K562 (cell line): ENCODE measurements around the gene FBXO4. TPM values are rescaled to one million over a fixed set of nuclear protein-coding genes. Genes with fewer than 3 reads are reported as not detected.

ENCODE experiments used
- FOXA3 ChIP-seq, 2 experiments: fragments of 450-650 bp in 1 of 2; sonication (generic) in 1 of 2; formaldehyde crosslinking; IDR thresholded peaks in 1 of 2; conservative IDR thresholded peaks in 1 of 2; 2 replicates each; pipeline versions ENCODE4 v1.4.0 to v1.8.0; 2020 to 2022; ENCODE audit warnings: mild to moderate bottlenecking in 2 of 2, missing genetic modification reagents in 1 of 2
- KLF13 ChIP-seq: fragments of 450-650 bp; IDR thresholded peaks from 2 replicates; pipeline ENCODE4 v1.6.1; 2016; ENCODE audit warnings: missing genetic modification characterization, low read depth, mild to moderate bottlenecking, missing compliant biosample characterization, moderate library complexity, borderline replicate concordance
- MCM5 ChIP-seq: fragments of 450-650 bp; IDR thresholded peaks from 2 replicates; pipeline ENCODE4 v1.6.1; 2016; ENCODE audit warnings: low read depth
- NCOA4 ChIP-seq: fragments of 450-650 bp; IDR thresholded peaks from 2 replicates; pipeline ENCODE4 v1.6.1; 2018; ENCODE audit warnings: mild to moderate bottlenecking; ENCODE audit not compliant: partially characterized antibody
- SRSF9 ChIP-seq: fragments of 200-400 bp; formaldehyde crosslinking; IDR thresholded peaks from 2 replicates; pipeline ENCODE4 v1.6.1; 2017; ENCODE audit warnings: low read depth, low read length, borderline replicate concordance
- TBP ChIP-seq: optimal IDR thresholded peaks from 2 replicates; pipeline ENCODE3; 2011; ENCODE audit warnings: low read depth, low read length, improper control_type of control experiment
- U2AF1 ChIP-seq: fragments of 200-400 bp; formaldehyde crosslinking; optimal IDR thresholded peaks from 2 replicates; pipeline ENCODE3; 2017; ENCODE audit warnings: mild to moderate bottlenecking, low read depth, low read length, moderate library complexity
- ZBTB49 ChIP-seq: sonication (generic); formaldehyde crosslinking; IDR thresholded peaks from 2 replicates; pipeline ENCODE4 v1.8.0; 2022; ENCODE audit warnings: missing genetic modification reagents, mild to moderate bottlenecking, borderline replicate concordance
- ZC3H4 ChIP-seq: sonication (generic); formaldehyde crosslinking; IDR thresholded peaks from 2 replicates; pipeline ENCODE4 v1.9.0; 2021; ENCODE audit warnings: missing genetic modification reagents, borderline replicate concordance
- ZKSCAN8 ChIP-seq: fragments of 200-800 bp; sonication (Bioruptor generic); IDR thresholded peaks from 2 replicates; pipeline ENCODE4 v1.6.1; 2016; ENCODE audit warnings: missing genetic modification characterization, missing compliant biosample characterization
- ZNF407 ChIP-seq: fragments of 450-650 bp; IDR thresholded peaks from 2 replicates; pipeline ENCODE4 v1.6.1; 2016; ENCODE audit warnings: low read depth
- ZNF717 ChIP-seq: fragments of 250-450 bp; sonication (Bioruptor Pico); IDR thresholded peaks from 2 replicates; pipeline ENCODE4 v1.5.0; 2021
- polyA plus RNA-seq, 8 experiments: library from polyadenylated mRNA; depleted of rRNA in 4 of 8; stranded (reverse) in 5 of 8; unstranded in 3 of 8; fragments of >200 nt; fragmentation: Nextera tagmentation in 2 of 8; fragmentation: Illumina TruSeq in 1 of 8; extraction: Ambion mirVana in 2 of 8; extraction: Trizol in 1 of 8; gene quantifications; 2 replicates each; pipeline versions ENCODE4 v1.2.1 to v1.2.3, GENCODE V29; 2011 to 2014; ENCODE audit warnings: inconsistent platforms in 1 of 8, missing spikeins in 1 of 8
- total RNA-seq, 7 experiments: library from RNA; depleted of rRNA in 6 of 7; stranded (reverse); fragments of >200 nt in 6 of 7; fragmentation: Illumina TruSeq in 2 of 7; extraction: Trizol in 2 of 7; gene quantifications; 2 replicates each; pipeline versions ENCODE4 v1.2.1 to v1.2.3, GENCODE V29; 2011 to 2021; ENCODE audit warnings: low replicate concordance in 1 of 7

Gene FBXO4
- total and polyA plus RNA-seq, 9 of the 15 experiments (the other 6 are each of a cell fraction or from before 2014, with no cell fraction given): 5.9 to 33.4 (median 19.6) TPM

GRCh38 chr5:41903892-41904799 is 20.9 kb upstream of the FBXO4 start, which contains the start of gene RIMOC1 (continued):
- TF ChIP-seq NCOA4 (peak; percentile 76), MCM5 (no peak), ZNF407 (no peak), TBP (peak; percentile 89), KLF13 (tag) (no peak), ZNF717 (CRISPR knock-in tag) (peak; percentile 87; the same call in 1 of the 2 replicates), ZC3H4 (peak; percentile 88), U2AF1 (no peak), FOXA3 (CRISPR knock-in tag; conservative IDR thresholded peaks at IDR 0.05 in 1 of 2, IDR thresholded peaks at IDR 0.05 in 1 of 2) (no peak; a peak in 1 of 4 replicates), ZKSCAN8 (no peak), ZBTB49 (CRISPR knock-in tag) (no peak; the same call in 1 of the 2 replicates), SRSF9 (no peak)
